Loucy (cell line): ENCODE measurements around the gene FAM135A.

Source experiments
- EZH2phosphoT487 ChIP-seq: fragments of 200-600 bp; IDR thresholded peaks from 2 replicates; pipeline ENCODE4 v1.6.1; 2018; ENCODE audit warnings: antibody characterized with exemption, mild to moderate bottlenecking, moderate library complexity, borderline replicate concordance
- TF ChIP-seq, protein P1 (sequence below): fragments of 200-600 bp; sonication (generic); conservative IDR thresholded peaks from 2 replicates; pipeline ENCODE4 v1.5.1; 2014; ENCODE audit warnings: mild to moderate bottlenecking, antibody characterized with exemption, low read length

DNA sequence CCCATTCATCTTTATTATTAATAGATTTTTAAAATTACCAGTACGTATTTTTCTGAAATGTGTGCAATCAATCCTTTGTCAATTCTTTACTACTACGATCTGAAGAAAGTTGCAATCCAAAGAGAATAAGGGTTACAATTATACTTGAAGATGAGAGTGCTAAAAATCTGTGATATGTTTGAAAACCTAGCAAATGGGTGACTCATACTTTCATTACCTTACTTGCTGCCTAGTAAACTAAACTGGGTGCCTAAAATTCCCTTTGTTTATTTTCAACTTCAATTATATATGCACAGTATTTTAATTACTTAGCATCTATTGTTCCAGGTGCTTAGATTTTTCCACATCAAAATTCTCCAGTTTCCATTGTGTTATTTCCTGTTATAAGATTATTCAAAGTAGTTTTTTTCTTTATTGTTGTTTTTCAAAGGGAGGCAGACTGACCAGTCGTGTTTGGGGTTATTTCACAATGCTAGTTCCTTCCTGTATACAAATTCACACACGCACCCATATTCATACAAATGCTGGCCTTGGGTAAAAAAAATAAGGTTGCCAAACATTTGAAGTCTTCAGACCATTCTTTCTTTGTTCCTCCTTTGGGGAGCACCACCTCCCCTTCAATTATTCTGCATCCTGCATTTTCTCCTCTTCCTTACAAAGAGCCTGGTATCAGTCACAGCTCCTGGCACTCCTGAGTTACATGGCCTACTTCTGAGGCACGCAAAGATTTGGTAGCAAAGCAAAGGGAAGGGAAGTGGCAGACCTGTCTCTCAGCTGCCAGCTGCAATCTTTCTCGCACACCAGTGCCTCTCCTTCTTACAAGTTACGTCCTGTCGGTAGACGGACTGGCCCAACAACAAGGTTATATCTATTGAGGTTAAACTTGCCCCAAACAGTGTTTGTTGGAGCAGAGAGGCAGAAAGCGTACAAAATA lies 16.2 kb upstream of the FAM135A start:
- TF ChIP-seq, protein P1, sequence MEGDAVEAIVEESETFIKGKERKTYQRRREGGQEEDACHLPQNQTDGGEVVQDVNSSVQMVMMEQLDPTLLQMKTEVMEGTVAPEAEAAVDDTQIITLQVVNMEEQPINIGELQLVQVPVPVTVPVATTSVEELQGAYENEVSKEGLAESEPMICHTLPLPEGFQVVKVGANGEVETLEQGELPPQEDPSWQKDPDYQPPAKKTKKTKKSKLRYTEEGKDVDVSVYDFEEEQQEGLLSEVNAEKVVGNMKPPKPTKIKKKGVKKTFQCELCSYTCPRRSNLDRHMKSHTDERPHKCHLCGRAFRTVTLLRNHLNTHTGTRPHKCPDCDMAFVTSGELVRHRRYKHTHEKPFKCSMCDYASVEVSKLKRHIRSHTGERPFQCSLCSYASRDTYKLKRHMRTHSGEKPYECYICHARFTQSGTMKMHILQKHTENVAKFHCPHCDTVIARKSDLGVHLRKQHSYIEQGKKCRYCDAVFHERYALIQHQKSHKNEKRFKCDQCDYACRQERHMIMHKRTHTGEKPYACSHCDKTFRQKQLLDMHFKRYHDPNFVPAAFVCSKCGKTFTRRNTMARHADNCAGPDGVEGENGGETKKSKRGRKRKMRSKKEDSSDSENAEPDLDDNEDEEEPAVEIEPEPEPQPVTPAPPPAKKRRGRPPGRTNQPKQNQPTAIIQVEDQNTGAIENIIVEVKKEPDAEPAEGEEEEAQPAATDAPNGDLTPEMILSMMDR, result no peak
- no peak for TF ChIP-seq EZH2phosphoT487
